ENCODE data around the gene SPATS1.
"Not testable (repeated sequence)": the region's sequence is repeated elsewhere in the genome, so short reads cannot be mapped to it uniquely, and the experiment has no call there.

Gene SPATS1

GRCh38 chr6:44342052-44342451 is 398 bp upstream of the SPATS1 start:
- DNase-seq (ENCODE audit: low read depth in 2 of 2): no peak

- DNase-seq (ENCODE audit: low read depth in 2 of 2): not testable (repeated sequence)
These were observed 4.4 kb downstream of the SPATS1 start for GRCh38 chr6:44346818-44347217.

- no peak for DNase-seq (ENCODE audit: low read depth in 2 of 2)
These were observed 7.6 kb downstream of the SPATS1 start for GRCh38 chr6:44349904-44350649.

GRCh38 chr6:44350650-44350994 is 8.2 kb downstream of the SPATS1 start:
- not testable (repeated sequence) for DNase-seq (ENCODE audit: low read depth in 2 of 2)

- DNase-seq (ENCODE audit: low read depth in 2 of 2): no peak
These were observed 9.8 kb downstream of the SPATS1 start for GRCh38 chr6:44352259-44352658.

- DNase-seq (ENCODE audit: low read depth in 2 of 2): no peak
These were observed 10.9 kb downstream of the SPATS1 start for GRCh38 chr6:44353336-44353735.

- DNase-seq (ENCODE audit: low read depth in 2 of 2): no peak
These were observed 13.2 kb downstream of the SPATS1 start for GRCh38 chr6:44355640-44356039.

GRCh38 chr6:44356487-44356886 is 14.0 kb downstream of the SPATS1 start:
- no peak for DNase-seq (ENCODE audit: low read depth in 2 of 2)

GRCh38 chr6:44359973-44360372 is 17.5 kb downstream of the SPATS1 start:
- no peak for DNase-seq (ENCODE audit: low read depth in 2 of 2)

- DNase-seq (ENCODE audit: low read depth in 2 of 2): no peak
These were observed 19.5 kb downstream of the SPATS1 start for GRCh38 chr6:44361947-44362346.

GRCh38 chr6:44363377-44363926 is 21.0 kb downstream of the SPATS1 start:
- DNase-seq (ENCODE audit: low read depth in 2 of 2): no peak

GRCh38 chr6:44366781-44367180 is 24.3 kb downstream of the SPATS1 start:
- no peak for DNase-seq (ENCODE audit: low read depth in 2 of 2)

GRCh38 chr6:44367681-44368080 is 25.2 kb downstream of the SPATS1 start:
- no peak for DNase-seq (ENCODE audit: low read depth in 2 of 2)

- no peak for DNase-seq (ENCODE audit: low read depth in 2 of 2)
These were observed 30.6 kb downstream of the SPATS1 start for GRCh38 chr6:44373051-44373450.

GRCh38 chr6:44373787-44374186 is 31.3 kb downstream of the SPATS1 start:
- DNase-seq (ENCODE audit: low read depth in 2 of 2): no peak

- DNase-seq (ENCODE audit: low read depth in 2 of 2): no peak
These were observed 32.6 kb downstream of the SPATS1 start for GRCh38 chr6:44375071-44375470.

- no peak for DNase-seq (ENCODE audit: low read depth in 2 of 2)
These were observed 35.0 kb downstream of the SPATS1 start for GRCh38 chr6:44377484-44377883.

- no peak for DNase-seq (ENCODE audit: low read depth in 2 of 2)
These were observed 35.5 kb downstream of the SPATS1 start for GRCh38 chr6:44377971-44378370.

- DNase-seq (ENCODE audit: low read depth in 2 of 2): no peak
These were observed 39.3 kb downstream of the SPATS1 start for GRCh38 chr6:44381739-44382138.

GRCh38 chr6:44386364-44386928 is 44.0 kb downstream of the SPATS1 start:
- DNase-seq (ENCODE audit: low read depth in 2 of 2): peak in 1 of 2 experiments; percentile 4

GRCh38 chr6:44386929-44387345 is 44.5 kb downstream of the SPATS1 start:
- no peak for DNase-seq (ENCODE audit: low read depth in 2 of 2)

- peak; percentile 99 for DNase-seq (ENCODE audit: low read depth in 2 of 2)
These were observed 45.1 kb downstream of the SPATS1 start, which contains the start of gene CDC5L for GRCh38 chr6:44387346-44388134. Gene CDC5L (plus strand): TSS chr6:44387706. CDS start chr6:44387824, 118 bp downstream.

GRCh38 chr6:44388135-44388487 is 45.7 kb downstream of the SPATS1 start:
- DNase-seq (ENCODE audit: low read depth in 2 of 2): no peak
